Activated CD4-positive, alpha-beta T cell treated with anti-CD3 and anti-CD28 coated beads for 4 hours (primary cell): Measurements from ENCODE around the gene MPP1.

ENCODE experiments used
- DNase-seq, 2 donors: peaks; one replicate each; pipeline ENCODE4 v3.0.0-alpha.2; 2020

Gene MPP1

GRCh38 chrX:154730253-154730891 is 74.9 kb downstream of the MPP1 start:
- no peak for DNase-seq

GRCh38 chrX:154729439-154729838 is 75.8 kb downstream of the MPP1 start:
- DNase-seq: no peak
